GM04504 (cell line): ENCODE results near the gene SEC63.
"Not testable (repeated sequence)": the region's sequence is repeated elsewhere in the genome, so short reads cannot be mapped to it uniquely, and the experiment has no call there.

Experiments used
- DNase-seq: peaks from one replicate; pipeline ENCODE4 v3.0.0-alpha.2; 2012; ENCODE audit warnings: low read depth

Gene SEC63

DNA sequence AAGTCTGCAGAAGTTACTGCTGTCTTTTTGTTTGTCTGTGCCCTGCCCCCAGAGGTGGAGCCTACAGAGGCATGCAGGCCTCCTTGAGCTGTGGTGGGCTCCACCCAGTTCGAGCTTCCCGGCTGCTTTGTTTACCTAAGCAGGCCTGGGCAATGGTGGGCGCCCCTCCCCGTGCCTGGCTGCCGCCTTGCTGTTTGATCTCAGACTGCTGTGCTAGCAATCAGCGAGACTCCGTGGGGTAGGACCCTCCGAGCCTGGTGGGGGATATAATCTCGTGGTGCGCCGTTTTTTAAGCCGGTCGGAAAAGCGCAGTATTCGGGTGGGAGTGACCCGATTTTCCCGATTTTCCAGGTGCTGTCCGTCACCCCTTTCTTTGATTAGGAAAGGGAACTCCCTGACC, 97.9 kb downstream of the SEC63 start:
- not testable (repeated sequence) for DNase-seq

DNA sequence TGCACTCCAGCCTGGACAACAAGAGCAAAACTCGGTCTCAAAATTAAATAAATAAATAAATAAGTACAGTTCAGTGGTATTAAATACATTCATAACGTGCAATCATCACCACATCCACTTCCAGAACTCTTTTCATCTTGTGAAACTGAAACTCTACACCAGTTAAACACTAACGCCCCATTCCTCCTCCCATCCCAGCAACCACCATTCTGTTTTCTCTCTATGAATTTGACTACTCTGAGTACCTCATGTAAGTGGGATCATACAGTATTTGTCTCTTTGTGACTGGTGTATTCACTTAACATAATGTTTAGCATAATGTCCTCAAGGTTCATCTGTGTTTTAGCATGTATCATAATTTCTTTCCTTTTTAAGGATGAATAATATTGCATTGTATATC, 104.8 kb downstream of the SEC63 start:
- DNase-seq, result no peak

DNA sequence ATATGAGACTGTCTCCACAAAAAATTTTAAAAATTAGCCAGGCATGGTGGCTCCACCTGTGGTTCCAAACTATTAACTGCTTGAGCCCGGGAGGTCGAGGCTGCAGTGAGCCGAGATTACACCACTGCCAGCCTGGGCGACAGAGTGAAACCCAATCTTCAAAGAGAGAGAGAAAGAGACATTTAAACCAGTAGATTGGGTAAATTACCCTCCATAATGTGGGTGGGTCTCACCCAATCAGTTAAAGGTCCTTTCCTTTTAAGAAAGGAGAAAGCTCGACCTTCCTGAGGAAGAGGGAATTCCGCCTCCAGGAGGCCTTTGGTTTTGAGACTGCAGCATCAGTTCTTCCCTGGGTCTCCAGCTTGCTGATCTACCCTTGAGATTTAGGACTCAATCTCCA, 108.7 kb downstream of the SEC63 start:
- DNase-seq, result no peak

DNA sequence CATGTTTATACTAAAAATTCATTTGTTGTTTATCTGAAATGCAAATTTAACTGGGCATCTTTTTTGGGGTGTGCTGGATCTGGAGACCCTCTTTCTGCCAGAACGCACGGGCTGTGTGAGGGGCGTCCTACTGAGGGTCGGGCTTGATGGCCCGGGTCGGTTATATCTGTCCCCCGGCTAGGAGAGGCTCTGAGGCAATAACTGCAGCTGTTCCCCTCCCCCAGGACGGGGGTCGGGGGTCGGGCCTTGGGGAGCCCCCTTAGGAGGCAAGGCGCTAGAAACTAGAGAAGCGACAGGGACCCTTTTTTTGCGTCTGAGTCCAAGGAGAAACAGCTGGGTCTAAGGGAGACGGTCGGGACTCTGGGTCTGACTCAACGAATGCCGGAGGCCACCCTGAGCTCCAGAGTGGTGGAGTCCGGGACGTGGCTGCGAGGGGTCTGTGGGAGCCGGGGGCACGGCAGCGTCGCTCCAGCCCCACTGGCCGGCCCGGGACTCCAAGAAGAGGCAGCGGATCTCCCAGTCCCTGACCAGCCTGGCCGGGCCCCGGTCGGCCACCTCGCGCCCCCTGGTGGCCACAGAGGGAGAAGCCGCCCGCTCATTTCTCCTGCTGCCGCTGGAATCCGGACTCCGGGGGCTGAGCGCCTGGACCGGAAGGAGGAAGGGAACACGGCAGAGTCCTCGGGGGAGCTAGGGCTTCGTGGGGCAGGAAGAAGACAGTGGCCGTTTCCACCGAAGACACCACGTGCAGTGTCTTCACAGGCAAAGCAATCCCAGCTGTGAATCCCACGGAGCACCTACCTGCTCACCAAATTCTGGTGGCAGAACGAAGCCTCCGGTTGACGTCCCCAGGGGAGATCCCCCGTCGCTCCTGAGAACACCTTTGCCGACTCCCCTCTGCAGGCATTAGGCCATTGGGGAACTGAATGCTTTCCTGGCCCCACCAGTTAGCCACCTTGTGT, 109.9 kb downstream of the SEC63 start:
- peak; percentile 40 for DNase-seq

DNA sequence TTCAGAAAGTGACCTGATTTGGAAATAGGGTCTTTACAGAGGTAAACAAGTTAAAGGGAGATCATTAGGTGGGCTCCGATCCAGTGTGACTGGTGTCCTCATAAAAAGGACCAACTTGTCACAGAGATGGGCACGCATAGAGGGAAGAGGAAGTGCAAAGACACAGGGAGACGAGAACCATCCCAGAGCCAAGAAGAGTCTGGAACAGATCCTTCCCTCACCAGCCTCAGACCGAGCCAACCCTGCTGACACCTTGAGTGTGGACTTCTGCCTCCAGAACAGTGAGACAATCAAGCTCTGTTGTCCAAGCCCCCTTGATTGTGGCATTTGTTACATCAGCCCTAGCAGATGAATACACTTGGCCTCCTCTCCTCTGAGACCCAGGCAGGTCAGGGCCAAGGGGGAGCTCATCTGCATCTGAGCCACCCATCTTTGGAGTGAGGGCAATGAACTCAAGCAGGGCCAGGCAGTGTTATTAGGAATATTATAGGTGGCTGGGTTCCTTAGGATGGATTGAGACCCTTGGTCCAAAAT, 111.7 kb downstream of the SEC63 start:
- DNase-seq, result no peak

DNA sequence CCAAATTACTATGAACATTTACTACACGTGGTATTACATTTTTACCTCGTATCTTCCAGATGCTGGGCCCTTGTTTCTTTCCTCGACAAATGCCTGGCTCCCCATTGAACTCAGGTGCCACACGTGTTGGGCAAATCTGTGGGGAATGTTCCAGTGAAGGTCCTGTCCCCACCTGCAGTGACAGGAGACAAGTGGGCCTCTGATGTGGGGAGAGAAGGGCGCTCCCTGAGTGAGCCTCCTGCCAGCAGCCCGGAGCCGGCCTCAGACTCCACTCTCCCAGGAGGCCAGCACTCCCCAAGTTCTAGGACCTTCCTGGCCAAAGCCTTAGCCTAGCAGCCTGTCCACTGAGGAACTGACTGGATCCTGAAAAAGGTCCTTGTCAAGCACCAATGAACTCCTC, 112.2 kb downstream of the SEC63 start:
- no peak for DNase-seq

DNA sequence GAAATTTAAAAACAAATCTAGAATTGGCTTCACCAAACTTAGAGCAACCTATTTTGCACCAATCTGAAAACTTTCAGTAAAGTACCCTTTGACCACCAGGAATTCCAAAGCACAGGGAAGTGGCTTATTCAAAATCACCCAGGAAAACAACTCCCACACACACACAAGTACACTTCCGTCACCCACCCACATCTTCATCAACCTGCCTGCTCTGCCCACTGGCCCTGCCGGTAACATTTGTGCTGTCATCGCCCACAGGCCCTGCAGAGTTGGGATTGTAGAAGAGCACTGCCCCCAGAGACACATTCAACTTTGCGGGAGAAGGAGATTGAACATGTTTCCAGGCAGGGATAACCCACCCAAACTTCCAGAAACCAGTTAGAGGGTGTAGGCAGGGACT, 114.6 kb downstream of the SEC63 start:
- no peak for DNase-seq

DNA sequence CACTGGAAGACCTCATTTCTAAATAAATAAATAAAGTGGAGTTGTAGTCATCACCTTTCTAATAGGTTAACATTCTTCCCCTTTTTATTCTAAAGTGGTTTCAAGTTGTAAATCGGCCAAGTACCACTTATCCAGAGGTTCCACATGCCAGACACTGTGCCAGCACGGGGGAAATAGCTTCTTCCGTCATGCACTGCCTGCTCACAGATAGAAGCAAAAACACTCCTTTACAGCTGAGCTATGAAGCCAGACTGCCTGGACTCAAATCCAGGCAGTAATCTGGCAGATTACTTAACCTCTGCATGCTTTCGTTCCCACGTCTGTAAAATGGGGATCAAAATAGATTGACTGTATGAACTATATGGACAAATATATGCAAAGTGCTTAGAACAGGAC, 116.7 kb downstream of the SEC63 start:
- no peak for DNase-seq

DNA sequence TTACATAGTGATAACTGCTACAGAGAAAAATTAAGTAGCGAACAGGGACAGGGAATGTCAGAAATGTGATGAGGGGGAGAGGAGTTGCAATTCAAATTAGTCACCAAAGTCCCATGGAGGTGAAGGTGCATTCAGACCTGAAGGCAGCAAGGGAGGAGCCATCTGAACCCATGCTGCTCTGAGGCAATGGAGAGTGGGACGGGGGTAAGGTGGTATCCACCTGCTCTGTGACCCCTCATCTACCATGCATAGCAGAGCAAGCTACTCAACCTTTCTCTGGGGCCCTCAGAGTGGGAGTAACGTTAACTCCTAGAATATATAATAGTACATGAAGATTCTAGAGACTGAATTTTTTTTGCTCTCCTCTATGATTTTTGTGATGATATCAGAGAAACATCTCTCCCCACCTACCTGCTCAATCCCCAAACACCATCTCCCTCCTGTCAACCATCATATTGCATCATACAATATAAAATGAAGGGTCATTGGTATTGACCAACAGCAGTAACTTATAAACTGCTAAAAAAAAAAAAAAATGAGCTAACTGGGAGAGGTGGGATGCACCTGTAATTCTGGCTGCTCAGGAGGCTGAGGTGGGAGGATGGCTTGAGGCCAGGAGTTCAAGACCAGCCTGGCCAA, 117.3 kb downstream of the SEC63 start:
- no peak for DNase-seq

DNA sequence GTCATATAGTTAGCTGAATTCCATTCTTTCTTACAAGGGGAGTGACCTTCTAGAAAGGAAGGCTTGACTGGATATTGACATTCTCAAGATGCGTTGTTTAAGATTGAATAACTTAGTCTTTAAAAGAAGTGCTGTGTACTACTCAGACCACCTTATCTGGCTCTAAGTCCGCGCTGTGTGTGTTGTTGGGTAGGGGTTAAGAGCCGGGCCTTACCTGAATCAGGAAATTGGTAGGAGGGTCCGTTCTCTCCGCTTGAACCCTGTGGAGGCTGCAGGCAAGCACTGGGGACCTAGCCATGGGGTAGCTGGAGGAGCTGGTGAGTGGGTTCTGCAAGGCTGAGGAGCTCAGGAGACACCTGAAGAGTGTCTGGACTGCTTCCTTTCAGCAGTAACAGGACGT, 124.9 kb downstream of the SEC63 start:
- DNase-seq, result no peak

DNA sequence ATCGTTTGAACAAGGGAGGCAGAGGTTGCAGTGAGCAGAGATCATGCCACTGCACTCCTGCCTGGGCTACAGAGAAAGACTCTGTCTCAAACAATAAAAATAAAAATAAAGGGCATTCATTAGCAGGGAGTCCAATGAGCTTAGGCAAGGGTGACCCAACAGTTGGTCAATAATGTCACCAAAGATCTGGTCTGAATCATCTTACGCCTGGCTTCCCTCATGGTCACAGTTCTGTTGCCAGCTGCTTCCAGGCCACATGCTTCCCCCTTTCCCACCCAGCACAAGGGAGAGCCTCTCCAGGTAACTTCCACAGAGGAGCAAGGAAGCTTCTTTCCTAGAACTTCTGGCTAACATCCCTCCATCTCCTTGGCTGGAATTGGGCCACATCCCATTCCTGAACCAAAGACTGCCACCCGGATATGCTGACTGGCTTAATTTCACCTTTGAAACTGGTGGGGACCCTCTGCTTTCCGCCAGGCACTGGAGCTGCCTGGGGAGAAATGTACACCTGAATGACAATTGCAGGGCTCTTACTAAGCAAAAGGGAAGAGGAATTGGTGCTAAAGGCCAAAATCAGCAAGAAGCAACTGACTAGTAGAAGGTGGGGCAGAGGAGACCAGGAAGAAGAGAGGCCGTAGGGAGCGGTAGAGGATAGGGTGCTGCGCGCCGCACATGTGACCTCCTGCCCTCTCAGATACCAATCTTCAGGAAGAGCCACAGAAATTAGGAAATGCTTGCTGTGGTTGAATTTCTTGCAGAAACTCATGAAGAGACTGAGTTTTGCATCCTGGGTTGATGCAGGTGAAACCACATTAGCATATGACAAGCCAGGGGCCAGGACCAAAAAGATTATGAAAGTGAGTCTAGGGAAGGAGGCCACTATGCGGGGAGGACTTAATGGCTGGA, 125.6 kb downstream of the SEC63 start:
- DNase-seq, result no peak

DNA sequence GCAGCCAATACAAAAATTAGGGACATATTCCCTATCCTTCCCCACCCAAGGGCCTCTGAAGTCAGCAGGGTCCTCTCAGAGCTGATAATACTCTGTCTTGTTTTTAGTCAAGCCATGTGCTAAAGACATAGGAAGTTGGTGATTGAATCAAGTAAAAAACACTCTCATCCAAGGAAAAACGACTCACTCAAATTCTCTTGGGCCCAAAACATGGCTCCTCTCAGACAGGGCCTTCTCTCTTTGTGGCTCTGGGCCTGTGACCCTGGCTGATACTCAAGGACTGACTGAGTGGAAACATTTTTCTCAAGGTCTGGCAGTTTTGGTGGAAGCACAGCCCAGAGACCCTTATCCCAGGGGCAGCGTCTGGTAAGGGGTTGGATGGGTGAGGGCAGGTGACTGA, 127.9 kb downstream of the SEC63 start:
- no peak for DNase-seq

DNA sequence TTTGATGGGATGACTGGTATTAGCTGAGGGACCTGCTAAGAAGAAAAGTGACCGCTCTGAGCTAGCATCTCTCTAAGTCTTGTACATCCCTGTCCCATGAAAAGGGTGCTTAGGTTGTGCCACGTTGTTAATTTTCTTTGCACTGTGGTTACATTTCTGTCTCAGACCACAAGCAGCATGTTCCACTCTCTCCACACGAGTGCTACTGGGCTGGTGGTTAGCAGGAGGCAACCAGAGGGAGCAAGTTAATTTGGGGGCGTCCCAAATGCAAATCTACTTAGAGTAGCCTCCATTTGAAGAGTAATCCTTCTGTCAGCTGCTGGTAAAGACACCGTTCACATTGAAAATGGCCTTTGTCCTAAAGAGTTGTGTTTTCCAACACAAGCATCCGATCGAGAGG, 130.5 kb downstream of the SEC63 start:
- DNase-seq, result no peak

DNA sequence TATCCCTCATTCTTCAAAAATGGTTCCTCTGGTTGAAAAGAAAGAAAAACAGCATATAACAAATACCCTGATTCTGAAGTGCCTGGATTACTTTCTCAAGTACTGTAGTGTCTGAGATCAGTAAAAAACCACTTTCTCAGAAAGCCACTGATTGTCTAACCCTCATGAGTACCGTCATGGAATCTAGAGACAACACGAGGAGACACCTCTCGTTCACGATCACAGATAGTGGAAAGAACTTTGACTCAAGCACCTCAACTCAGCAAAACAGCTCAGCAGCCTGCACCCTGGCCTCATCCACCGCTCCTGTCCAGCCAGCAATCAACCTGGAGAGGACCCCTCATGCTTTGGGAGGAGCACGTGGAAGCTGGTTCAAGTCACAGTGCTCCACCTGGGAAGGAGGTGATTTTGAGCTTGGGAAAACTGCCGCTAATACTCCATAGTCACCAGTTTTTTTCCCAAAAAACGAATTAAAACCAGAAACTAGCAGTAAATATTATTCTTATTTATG, 134.9 kb downstream of the SEC63 start:
- no peak for DNase-seq

DNA sequence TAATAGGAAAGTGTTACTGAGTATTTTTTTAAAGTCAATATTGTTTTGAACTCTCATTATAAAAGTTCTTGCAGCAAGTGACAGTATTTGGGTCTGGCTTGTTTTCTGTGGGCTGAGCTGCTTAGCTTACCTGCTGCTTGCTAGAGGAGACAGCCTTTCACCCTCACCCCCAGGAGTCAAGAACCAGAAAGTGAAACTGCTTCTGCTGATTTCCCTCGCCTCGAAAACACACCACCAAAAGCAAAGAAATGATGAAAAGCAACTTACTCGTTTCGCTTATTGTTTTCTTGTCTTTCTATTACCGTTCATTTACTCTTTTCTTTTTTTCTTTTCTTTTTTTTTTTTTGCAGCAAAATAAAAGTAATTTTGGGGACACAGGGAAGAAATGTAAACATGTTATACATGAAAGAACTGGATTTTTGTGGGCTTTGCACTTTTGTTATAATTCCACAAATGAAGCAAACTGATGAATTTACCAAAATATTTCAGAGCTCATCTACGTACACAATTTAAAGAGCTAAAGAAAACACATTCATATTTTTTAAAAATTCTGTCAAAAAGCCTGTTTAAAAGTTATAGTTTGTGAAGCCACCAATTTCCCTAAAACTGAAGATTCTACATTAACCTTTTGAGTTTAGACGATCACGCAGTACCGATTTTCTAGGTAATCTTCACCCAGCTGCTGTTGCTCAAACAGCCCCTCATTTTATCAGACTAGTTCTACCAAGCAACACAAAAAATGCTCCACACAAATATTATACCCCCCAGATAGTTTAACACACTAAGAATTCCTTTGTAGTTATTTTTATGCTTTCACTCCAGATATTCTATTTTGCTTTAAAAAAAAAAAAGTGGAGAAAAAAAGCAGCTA, 135.6 kb downstream of the SEC63 start:
- DNase-seq, result no peak

DNA sequence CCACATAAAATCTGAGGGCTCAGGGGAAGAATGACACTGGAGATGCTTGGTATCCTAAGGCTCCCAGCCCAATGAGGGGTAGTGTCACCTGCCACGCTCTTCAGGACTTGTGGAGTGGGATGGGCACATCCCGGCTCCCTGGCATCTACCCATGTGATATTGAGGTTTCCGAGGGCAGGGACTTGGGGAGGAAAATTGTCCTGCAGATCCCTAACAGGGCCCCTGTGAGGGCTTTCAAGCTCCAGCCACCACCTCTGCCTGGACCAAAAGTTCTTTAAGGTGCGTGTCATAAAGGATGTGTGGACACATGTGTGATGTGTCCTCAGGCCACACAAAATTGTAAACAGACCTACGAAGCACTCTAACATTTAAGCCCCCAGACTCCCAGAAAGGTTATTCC, 136.4 kb downstream of the SEC63 start:
- DNase-seq, result no peak

DNA sequence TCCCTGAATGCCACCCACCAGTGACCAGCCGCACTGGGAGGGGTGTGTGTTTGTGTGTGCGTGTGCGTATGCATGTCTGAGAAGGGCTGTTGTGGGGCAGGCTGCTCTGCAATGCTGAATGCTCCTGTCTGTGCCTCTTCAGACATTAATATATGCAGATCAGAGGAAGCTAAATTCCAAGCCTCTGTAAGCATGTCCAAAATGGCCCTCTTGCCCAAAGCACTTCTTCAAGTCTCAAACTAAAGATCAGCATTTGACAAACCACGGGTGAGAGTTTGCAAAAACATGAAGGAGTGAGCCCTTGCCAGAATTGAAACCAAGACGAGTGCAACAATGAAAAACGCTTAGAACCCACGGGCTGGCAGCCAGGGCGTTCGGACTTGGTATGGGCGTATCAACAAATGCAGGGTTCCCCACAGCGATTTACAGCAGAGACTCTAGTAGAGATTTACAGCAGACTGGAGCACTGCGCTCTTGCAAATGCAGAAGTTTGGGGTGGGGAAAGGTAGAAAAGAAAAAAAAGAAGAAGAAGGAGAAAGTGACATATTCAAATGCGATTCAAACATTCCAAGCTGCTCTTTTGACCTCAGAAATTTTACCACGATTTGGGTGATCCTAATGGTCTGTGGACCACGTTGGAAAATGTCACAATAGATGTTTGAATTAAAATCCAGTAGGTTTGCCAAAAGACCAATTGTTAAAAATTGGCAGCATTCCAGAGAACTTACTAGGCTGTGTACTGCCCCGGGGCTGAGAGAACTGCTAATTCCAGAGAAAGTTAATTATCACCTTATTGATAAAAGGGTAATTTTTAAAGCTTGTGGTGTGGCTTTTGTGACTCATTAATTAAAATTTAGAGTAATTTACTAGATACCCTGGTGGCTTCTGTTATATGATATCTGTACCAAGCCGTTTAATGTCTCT, 137.4 kb downstream of the SEC63 start:
- no peak for DNase-seq

DNA sequence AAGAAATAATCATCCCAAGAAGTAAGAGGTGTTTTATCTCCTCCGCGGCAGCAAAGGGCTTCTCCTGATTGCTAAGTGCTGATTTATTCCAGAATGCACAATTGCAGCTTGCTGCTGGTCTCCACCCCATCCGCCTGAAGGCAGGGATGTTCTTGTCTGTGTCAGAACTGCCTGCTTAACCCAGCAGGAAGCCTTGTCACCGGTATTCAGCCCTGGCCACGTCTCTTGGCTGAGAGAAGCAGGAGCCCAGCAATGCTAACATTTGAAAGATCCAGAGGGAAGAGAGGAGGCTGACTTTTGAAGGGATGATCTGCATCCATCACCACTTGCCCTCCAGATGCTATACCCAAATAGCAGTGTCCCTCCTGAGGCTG, 138.1 kb downstream of the SEC63 start:
- no peak for DNase-seq

DNA sequence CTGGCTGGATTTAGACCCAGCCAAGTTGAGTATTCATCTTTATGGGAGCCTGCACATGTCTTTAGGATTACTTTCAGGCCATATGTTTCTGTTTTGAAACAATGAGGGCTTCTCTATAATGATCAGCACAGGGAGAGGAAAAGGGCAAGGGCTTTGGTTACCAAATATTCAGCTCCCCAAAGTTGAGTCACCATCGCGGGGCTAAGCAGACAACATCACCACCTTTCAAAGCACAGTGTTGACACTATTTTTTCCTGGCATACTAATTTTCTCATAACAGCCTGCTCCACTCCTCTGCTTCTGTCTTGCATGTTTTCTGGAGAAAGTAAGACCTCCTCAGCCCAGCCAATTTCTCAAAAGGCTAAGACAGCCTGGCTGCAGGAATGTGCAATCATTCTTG, 138.8 kb downstream of the SEC63 start:
- no peak for DNase-seq

DNA sequence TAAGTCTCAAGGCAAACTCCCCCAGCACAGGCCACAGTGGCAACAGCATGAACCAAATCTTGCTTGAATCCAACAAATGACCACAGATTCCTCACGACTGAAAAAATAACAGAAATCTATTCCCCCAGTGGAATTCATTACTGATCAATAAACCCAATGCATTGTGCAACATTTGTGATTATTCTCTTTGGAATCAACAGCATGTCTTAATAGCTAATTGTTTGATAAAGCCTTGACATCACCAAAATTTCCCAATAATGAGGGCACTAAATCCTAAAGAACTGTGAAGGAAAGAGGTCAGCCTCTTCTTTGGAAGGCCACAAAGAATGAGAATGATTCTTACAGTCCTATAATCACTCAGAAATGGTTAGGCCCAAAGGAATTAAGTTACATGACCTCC, 139.7 kb downstream of the SEC63 start:
- DNase-seq, result no peak
